OCI-LY1 (cell line): Measurements from ENCODE around the gene TK1.

ENCODE experiments used
- H2AFZ ChIP-seq: fragments of 200-600 bp; sonication (generic), shearing (Covaris generic); 2 replicates; pipeline ENCODE4 v1.6.0; 2014; ENCODE audit warnings: antibody characterized with exemption, mild to moderate bottlenecking, low read length
- H3F3A ChIP-seq: fragments of 200-600 bp; sonication (generic), shearing (Covaris generic); 2 replicates; pipeline ENCODE4 v1.6.0; 2014; ENCODE audit warnings: mild to moderate bottlenecking, antibody characterized with exemption, low read length, moderate library complexity; ENCODE audit not compliant: insufficient read depth
- H3K27ac ChIP-seq: fragments of 200-600 bp; sonication (generic); 2 replicates; pipeline ENCODE4 v1.5.1; 2014; ENCODE audit warnings: low read length, mixed run types, mild to moderate bottlenecking, low read depth; ENCODE audit not compliant: poor library complexity, severe bottlenecking
- H3K27me3 ChIP-seq: fragments of 200-600 bp; sonication (generic); 2 replicates; pipeline ENCODE4 v1.6.0; 2014; ENCODE audit warnings: antibody characterized with exemption, mild to moderate bottlenecking, low read length, moderate library complexity; ENCODE audit not compliant: insufficient read depth
- H3K36me3 ChIP-seq: fragments of 200-600 bp; sonication (generic); 2 replicates; pipeline ENCODE4 v1.6.1; 2014; ENCODE audit warnings: mild to moderate bottlenecking, antibody characterized with exemption, low read length, moderate library complexity, mixed read lengths; ENCODE audit not compliant: insufficient read depth
- H3K4me1 ChIP-seq: fragments of 200-600 bp; sonication (generic); 2 replicates; pipeline ENCODE4 v1.5.1; 2014; ENCODE audit warnings: mild to moderate bottlenecking, low read length, moderate library complexity; ENCODE audit not compliant: insufficient read depth, severe bottlenecking
- H3K4me2 ChIP-seq: fragments of 200-600 bp; sonication (generic), shearing (Covaris generic); 2 replicates; pipeline ENCODE4 v1.6.1; 2014; ENCODE audit warnings: low read length
- H3K4me3 ChIP-seq: fragments of 200-600 bp; sonication (generic); 2 replicates; pipeline ENCODE4 v1.5.1; 2014; ENCODE audit warnings: low read length, low read depth, mild to moderate bottlenecking, mixed read lengths; ENCODE audit not compliant: poor library complexity, severe bottlenecking
- H3K79me2 ChIP-seq: fragments of 200-600 bp; shearing (Covaris generic); 2 replicates; pipeline ENCODE4 v1.6.1; 2016; ENCODE audit warnings: mixed run types, low read length, mixed read lengths; ENCODE audit not compliant: insufficient read depth
- H3K9ac ChIP-seq: fragments of 200-600 bp; sonication (generic), shearing (Covaris generic); 2 replicates; pipeline ENCODE4 v1.6.1; 2014; ENCODE audit warnings: mild to moderate bottlenecking, low read length, mixed read lengths
- H3K9me2 ChIP-seq: fragments of 200-600 bp; sonication (generic), shearing (Covaris generic); 2 replicates; pipeline ENCODE4 v1.6.1; 2014; ENCODE audit warnings: low read depth, mild to moderate bottlenecking, low read length, mixed read lengths
- H3K9me3 ChIP-seq: fragments of 200-600 bp; shearing (Covaris generic); 2 replicates; pipeline ENCODE4 v1.6.1; 2014; ENCODE audit warnings: low read length, mixed read lengths
- H4K20me1 ChIP-seq: fragments of 200-600 bp; sonication (generic), shearing (Covaris generic); 2 replicates; pipeline ENCODE4 v1.6.0; 2016; ENCODE audit warnings: mild to moderate bottlenecking, low read length; ENCODE audit not compliant: insufficient read depth
- EZH2 ChIP-seq: fragments of 200-600 bp; sonication (generic), shearing (Covaris generic); IDR thresholded peaks from 2 replicates; pipeline ENCODE4 v1.8.0; 2017; ENCODE audit warnings: borderline replicate concordance, mixed run types, mild to moderate bottlenecking, antibody characterized with exemption, low read length, moderate library complexity, mixed read lengths
- TF ChIP-seq, protein P1 (sequence below): fragments of 200-600 bp; sonication (generic), shearing (Covaris generic); IDR thresholded peaks from 2 replicates; pipeline ENCODE4 v1.5.1; 2017; ENCODE audit warnings: mild to moderate bottlenecking, antibody characterized with exemption, low read length, moderate library complexity, mixed read lengths

Gene TK1

DNA sequence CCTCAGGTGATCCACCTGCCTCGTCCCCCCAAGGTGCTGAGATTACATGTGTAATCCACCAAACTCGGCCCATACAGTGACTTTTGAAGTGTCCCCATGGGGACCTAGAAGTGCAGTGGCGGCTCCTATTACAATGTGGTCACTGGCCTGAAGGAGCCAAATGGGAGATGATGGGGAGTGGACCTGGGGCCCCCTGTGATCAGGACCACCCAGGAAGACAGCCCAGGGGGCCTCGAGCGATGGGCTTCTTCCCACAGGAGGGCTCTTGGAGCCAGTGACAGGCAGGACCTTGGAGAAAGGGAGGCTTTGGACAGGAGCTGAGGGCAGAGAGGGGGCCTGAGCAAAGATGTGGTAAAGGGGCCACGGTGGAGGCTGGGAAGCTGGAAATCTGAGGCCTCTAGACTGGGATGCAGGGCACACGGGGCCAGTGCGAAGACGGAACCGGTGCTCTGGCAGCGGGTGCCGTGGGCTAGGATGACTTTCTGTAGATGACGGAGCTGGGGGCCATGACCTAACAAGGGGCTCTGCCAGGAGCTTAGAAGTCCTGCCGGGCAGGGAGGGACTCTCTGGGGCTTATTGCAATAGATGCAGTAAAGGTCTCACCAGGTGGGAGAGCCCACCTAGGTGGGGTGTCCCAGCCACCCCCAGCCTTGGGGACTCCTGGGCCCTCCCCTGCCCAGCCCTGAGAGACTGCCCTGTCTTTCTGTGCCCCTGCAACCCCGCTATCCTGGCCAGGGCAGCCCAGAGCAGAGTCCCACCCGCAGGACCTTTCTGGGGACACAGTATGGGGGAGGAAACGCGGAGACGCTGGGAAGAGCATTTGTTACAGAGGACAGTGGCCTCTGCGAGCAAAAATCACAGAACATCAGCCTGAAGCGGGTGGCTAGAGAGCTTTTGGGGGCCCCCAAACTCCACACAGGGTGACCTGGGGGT lies 43.4 kb downstream of the TK1 start:
- Histone ChIP-seq H2AFZ (no peak overlapping the region), H3K4me1 (peaks cover 31% of the 10 kb centered on the region), H3K36me3 (peaks cover 8% of the 10 kb centered on the region), H4K20me1 (no peaks in the 10 kb centered on the region), H3K9ac (no peak overlapping the region), H3K9me2 (no peaks in the 10 kb centered on the region), H3K4me2 (no peak overlapping the region), H3K9me3 (no peaks in the 10 kb centered on the region), H3K27ac (no peak overlapping the region), H3K79me2 (no peaks in the 10 kb centered on the region), H3K27me3 (no peaks in the 10 kb centered on the region), H3K4me3 (no peak overlapping the region), H3F3A (no peaks in the 10 kb centered on the region)
- TF ChIP-seq EZH2, result no peak
- TF ChIP-seq, protein P1, sequence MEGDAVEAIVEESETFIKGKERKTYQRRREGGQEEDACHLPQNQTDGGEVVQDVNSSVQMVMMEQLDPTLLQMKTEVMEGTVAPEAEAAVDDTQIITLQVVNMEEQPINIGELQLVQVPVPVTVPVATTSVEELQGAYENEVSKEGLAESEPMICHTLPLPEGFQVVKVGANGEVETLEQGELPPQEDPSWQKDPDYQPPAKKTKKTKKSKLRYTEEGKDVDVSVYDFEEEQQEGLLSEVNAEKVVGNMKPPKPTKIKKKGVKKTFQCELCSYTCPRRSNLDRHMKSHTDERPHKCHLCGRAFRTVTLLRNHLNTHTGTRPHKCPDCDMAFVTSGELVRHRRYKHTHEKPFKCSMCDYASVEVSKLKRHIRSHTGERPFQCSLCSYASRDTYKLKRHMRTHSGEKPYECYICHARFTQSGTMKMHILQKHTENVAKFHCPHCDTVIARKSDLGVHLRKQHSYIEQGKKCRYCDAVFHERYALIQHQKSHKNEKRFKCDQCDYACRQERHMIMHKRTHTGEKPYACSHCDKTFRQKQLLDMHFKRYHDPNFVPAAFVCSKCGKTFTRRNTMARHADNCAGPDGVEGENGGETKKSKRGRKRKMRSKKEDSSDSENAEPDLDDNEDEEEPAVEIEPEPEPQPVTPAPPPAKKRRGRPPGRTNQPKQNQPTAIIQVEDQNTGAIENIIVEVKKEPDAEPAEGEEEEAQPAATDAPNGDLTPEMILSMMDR, result no peak

DNA sequence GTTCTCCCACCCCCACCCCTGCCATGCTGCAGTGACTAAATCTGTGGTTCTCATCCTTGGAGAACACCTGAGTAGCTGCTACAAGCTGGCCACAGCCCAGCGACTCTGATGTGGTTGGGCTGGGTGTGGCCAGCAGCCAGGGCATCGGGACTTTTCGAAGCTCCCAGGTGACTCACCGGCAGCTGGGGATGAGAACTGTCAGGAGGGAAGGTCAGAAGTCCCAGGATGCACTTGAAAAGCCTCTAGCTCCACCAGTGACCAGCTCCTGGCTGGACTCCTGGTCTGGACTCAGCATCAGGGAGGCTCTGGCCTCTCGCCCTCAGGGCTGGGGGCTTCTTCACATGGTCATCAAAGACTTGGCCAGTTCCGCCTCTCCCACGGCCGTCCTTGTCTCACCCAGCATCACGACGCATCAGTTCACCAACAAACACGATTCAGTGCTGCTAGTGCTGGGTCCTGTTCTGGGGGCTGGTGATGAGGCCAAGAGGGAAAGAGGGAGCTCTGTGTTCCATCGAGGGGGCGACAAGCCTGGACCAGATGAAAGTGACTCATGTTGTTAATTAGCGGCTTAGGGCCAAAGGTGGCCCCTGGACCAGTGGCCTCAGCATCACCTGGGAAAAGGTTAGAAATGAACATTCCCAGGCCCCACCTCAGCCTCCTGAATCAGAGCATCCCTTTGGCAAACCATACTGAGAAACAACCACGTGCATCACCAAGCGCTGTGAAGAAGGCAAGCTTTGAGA lies 44.6 kb downstream of the TK1 start:
- H3K4me1 ChIP-seq, result peaks cover 24% of the 10 kb centered on the region
- H3K36me3 ChIP-seq, result peaks cover 8% of the 10 kb centered on the region
- H3K9me3 ChIP-seq, result no peaks in the 10 kb centered on the region
- no peak overlapping the region for H3K27ac ChIP-seq
- H2AFZ ChIP-seq, result no peak overlapping the region
- H3K27me3 ChIP-seq, result no peaks in the 10 kb centered on the region
- TF ChIP-seq, protein P1, result no peak
- TF ChIP-seq EZH2, result no peak
- no peaks in the 10 kb centered on the region for H3K9me2 ChIP-seq
- H3K4me3 ChIP-seq, result no peak overlapping the region
- no peak overlapping the region for H3K4me2 ChIP-seq
- H3F3A ChIP-seq, result no peaks in the 10 kb centered on the region
- no peaks in the 10 kb centered on the region for H3K79me2 ChIP-seq
- H3K9ac ChIP-seq, result no peak overlapping the region
- H4K20me1 ChIP-seq, result no peaks in the 10 kb centered on the region

DNA sequence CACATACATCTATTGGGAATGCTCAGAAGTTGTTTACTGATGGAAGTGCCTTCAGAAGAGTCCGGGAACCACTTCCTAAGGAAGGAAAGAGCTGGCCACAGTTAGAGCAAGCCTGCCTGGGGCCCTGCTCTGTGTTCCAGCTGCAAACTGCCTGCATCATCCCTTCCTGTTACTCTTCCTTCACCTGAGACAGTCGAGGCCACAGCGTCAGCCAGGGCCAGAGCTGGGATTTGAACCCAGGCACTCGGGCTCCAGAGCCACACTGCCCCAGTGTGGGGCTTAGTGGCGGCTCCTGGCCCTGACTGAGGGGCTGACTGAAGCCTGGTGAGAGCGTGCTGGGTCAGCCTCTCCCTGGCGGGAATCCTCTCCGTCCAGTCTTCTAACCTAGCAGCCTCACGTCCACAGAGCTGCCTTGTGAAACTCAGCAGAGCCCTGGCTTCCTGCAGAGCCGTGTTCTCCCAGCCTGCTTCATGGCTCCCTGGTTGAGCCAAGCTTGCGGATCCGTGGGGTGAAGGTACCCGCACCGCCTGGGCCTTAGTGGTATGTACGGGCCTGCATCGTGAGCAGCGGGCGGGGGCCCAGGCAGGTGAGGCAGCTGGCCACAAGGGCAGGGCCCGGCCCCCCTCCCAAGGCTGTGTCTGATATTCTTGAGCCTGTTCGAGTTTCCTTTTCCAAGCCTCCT lies 45.3 kb downstream of the TK1 start:
- Histone ChIP-seq H3K27me3 (no peaks in the 10 kb centered on the region), H3F3A (no peaks in the 10 kb centered on the region), H4K20me1 (no peaks in the 10 kb centered on the region), H3K9me2 (no peaks in the 10 kb centered on the region), H3K4me1 (peaks cover 24% of the 10 kb centered on the region), H3K27ac (no peak overlapping the region), H3K9me3 (no peaks in the 10 kb centered on the region), H3K4me2 (no peak overlapping the region), H3K36me3 (peaks cover 15% of the 10 kb centered on the region), H2AFZ (no peak overlapping the region), H3K9ac (no peak overlapping the region), H3K79me2 (no peaks in the 10 kb centered on the region), H3K4me3 (no peak overlapping the region)
- TF ChIP-seq, protein P1, result no peak
- no peak for TF ChIP-seq EZH2
